BJ (cell line): ENCODE results near the gene C4orf50. TPM values are rescaled to one million over a fixed set of nuclear protein-coding genes. Genes with fewer than 3 reads are reported as not detected.

Source experiments
- CTCF ChIA-PET: fragments of 350-600 bp; formaldehyde crosslinking; extraction: SDS; loops from one replicate; lab custom pipeline; 2021; ENCODE audit warnings: antibody characterized with exemption, inconsistent platforms; lab: Yijun Ruan, JAX
- POLR2A ChIA-PET: fragments of 300-600 bp; sonication (Branson Sonifier 250); formaldehyde crosslinking; extraction: SDS; loops from one replicate; lab custom pipeline; 2021; ENCODE audit warnings: antibody characterized with exemption; lab: Charles Lee
- DNase-seq: peaks from one replicate; pipeline ENCODE4 v3.0.0-alpha.2; 2011; ENCODE audit warnings: low read depth
- H3K27me3 ChIP-seq: 2 replicates; pipeline ENCODE4 v1.6.0; 2011; ENCODE audit warnings: low read length; ENCODE audit not compliant: control insufficient read depth, insufficient read depth
- H3K36me3 ChIP-seq: 2 replicates; pipeline ENCODE4 v1.5.1; 2011; ENCODE audit warnings: low read length; ENCODE audit not compliant: control insufficient read depth, insufficient read depth
- H3K4me3 ChIP-seq: 2 replicates; pipeline ENCODE4 v1.5.1; 2011; ENCODE audit warnings: low read depth, mild to moderate bottlenecking, control low read depth, low read length
- polyA plus RNA-seq: library from polyadenylated mRNA; depleted of rRNA; stranded (reverse); fragments of >200 nt; gene quantifications from 2 replicates; pipeline ENCODE4 v1.2.3, GENCODE V29; 2011
- TF ChIP-seq, protein P1 (sequence below): IDR thresholded peaks from 2 replicates; pipeline ENCODE4 v1.5.1; 2011; ENCODE audit warnings: low read depth, mild to moderate bottlenecking, control low read depth, inconsistent platforms, low read length, moderate library complexity; ENCODE audit not compliant: insufficient read depth

The C4orf50 gene
- polyA plus RNA-seq, 1 experiment, result not detected

- TF ChIP-seq, protein P1, sequence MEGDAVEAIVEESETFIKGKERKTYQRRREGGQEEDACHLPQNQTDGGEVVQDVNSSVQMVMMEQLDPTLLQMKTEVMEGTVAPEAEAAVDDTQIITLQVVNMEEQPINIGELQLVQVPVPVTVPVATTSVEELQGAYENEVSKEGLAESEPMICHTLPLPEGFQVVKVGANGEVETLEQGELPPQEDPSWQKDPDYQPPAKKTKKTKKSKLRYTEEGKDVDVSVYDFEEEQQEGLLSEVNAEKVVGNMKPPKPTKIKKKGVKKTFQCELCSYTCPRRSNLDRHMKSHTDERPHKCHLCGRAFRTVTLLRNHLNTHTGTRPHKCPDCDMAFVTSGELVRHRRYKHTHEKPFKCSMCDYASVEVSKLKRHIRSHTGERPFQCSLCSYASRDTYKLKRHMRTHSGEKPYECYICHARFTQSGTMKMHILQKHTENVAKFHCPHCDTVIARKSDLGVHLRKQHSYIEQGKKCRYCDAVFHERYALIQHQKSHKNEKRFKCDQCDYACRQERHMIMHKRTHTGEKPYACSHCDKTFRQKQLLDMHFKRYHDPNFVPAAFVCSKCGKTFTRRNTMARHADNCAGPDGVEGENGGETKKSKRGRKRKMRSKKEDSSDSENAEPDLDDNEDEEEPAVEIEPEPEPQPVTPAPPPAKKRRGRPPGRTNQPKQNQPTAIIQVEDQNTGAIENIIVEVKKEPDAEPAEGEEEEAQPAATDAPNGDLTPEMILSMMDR, result no peak
- no peak for DNase-seq
- ChIA-PET CTCF (interaction anchor here (0.6 kb wide), 1 partner anchor 118 kb away, joined by 3 read pairs; no protein-coding TSS in a partner anchor), POLR2A (no interaction called here)
- Histone ChIP-seq H3K27me3 (no peaks in the 10 kb centered on the region), H3K4me3 (no peak overlapping the region), H3K36me3 (no peaks in the 10 kb centered on the region)
Observed at GRCh38 chr4:5940470-5941203, 77.6 kb downstream of the C4orf50 start.

- Histone ChIP-seq H3K4me3 (no peak overlapping the region), H3K27me3 (peaks cover 6% of the 10 kb centered on the region; the same call in 1 of the 2 replicates), H3K36me3 (no peaks in the 10 kb centered on the region)
- TF ChIP-seq, protein P1, result no peak
- no peak for DNase-seq
- ChIA-PET CTCF (no interaction called here), POLR2A (no interaction called here)
Observed at GRCh38 chr4:5933996-5934831, 84.0 kb downstream of the C4orf50 start.

- Histone ChIP-seq H3K36me3 (no peaks in the 10 kb centered on the region), H3K27me3 (peaks cover 11% of the 10 kb centered on the region; the same call in 1 of the 2 replicates), H3K4me3 (no peak overlapping the region)
- CTCF ChIA-PET, result interaction anchor here (0.6 kb wide), 1 partner anchor 17 kb away, joined by 3 read pairs; no protein-coding TSS in a partner anchor
- DNase-seq, result no peak
- TF ChIP-seq, protein P1, result no peak
- POLR2A ChIA-PET, result no interaction called here
Observed at GRCh38 chr4:5933116-5933515, 85.1 kb downstream of the C4orf50 start.

- Histone ChIP-seq H3K36me3 (no peaks in the 10 kb centered on the region), H3K4me3 (no peak overlapping the region), H3K27me3 (peaks cover 11% of the 10 kb centered on the region; the same call in 1 of the 2 replicates)
- POLR2A ChIA-PET, result no interaction called here
- TF ChIP-seq, protein P1, result no peak
- CTCF ChIA-PET, result no interaction called here
- no peak for DNase-seq
Observed at GRCh38 chr4:5932035-5932568, 86.1 kb downstream of the C4orf50 start.

GRCh38 chr4:5931526-5931925 is 86.7 kb downstream of the C4orf50 start:
- POLR2A ChIA-PET, result no interaction called here
- Histone ChIP-seq H3K36me3 (no peaks in the 10 kb centered on the region), H3K27me3 (peaks cover 11% of the 10 kb centered on the region; the same call in 1 of the 2 replicates), H3K4me3 (no peak overlapping the region)
- DNase-seq, result no peak
- TF ChIP-seq, protein P1, result no peak
- CTCF ChIA-PET, result no interaction called here
